ENCODE data around the gene MTRR.

Gene MTRR

DNA sequence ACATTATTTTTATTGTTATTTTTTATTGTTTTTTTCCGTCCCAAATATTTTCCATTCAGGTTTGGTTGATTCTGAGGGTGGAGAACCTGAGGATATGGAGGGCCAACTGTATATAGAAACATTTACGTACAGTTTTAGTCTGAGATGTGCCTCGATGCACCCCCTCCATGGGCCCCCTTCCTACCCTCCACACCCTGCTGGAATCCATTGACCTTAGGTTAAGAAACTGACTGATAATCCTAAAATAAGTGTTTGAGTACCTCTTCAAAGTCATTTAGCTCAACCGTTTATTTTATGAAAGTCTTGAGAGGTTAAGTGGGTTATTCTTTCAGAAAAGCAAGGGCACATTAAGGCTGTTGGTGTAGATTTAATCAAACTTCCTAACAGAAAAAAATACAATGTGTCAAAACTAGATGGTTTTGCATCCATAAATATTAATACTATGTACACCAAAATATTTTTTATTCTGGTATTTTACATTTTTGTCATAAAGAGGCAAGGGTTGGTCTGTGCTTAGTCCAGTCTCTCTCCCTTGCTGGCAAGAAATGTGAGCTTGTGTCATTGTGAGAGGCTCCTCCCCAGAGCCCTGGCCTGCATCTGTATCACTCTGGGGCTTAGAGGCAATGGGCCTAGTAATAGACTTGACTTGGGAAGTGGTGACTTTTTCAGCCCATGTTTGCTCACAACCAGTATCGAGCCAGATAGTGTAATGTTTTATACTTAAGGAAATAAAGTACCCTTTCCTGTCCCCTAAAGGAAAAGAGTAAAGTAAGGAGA, 15.7 kb downstream of the MTRR start:
- H3K4me3 ChIP-seq (replicated peaks; ENCODE audit: insufficient read depth, low read length): no peak overlapping the region
- H3K27ac ChIP-seq (replicated peaks): no peak overlapping the region
- no peaks in the 10 kb centered on the region for H3K27me3 ChIP-seq (ENCODE audit: insufficient read depth, poor library complexity, severe bottlenecking)
- no peak for DNase-seq (ENCODE audit: low read depth in 1 of 2, low spot score in 1 of 2)
- TF ChIP-seq, protein P1, sequence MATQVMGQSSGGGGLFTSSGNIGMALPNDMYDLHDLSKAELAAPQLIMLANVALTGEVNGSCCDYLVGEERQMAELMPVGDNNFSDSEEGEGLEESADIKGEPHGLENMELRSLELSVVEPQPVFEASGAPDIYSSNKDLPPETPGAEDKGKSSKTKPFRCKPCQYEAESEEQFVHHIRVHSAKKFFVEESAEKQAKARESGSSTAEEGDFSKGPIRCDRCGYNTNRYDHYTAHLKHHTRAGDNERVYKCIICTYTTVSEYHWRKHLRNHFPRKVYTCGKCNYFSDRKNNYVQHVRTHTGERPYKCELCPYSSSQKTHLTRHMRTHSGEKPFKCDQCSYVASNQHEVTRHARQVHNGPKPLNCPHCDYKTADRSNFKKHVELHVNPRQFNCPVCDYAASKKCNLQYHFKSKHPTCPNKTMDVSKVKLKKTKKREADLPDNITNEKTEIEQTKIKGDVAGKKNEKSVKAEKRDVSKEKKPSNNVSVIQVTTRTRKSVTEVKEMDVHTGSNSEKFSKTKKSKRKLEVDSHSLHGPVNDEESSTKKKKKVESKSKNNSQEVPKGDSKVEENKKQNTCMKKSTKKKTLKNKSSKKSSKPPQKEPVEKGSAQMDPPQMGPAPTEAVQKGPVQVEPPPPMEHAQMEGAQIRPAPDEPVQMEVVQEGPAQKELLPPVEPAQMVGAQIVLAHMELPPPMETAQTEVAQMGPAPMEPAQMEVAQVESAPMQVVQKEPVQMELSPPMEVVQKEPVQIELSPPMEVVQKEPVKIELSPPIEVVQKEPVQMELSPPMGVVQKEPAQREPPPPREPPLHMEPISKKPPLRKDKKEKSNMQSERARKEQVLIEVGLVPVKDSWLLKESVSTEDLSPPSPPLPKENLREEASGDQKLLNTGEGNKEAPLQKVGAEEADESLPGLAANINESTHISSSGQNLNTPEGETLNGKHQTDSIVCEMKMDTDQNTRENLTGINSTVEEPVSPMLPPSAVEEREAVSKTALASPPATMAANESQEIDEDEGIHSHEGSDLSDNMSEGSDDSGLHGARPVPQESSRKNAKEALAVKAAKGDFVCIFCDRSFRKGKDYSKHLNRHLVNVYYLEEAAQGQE (IDR thresholded peaks at IDR 0.05; ENCODE audit: insufficient replicate concordance, low read depth): no peak
- TF ChIP-seq GABPA (IDR thresholded peaks at IDR 0.05; ENCODE audit: low read depth) (no peak), POLR2AphosphoS5 (IDR thresholded peaks at IDR 0.05; ENCODE audit: low read depth) (no peak), SPI1 (IDR thresholded peaks at IDR 0.05; ENCODE audit: borderline replicate concordance, low read depth) (no peak)
- TF ChIP-seq, protein P2, sequence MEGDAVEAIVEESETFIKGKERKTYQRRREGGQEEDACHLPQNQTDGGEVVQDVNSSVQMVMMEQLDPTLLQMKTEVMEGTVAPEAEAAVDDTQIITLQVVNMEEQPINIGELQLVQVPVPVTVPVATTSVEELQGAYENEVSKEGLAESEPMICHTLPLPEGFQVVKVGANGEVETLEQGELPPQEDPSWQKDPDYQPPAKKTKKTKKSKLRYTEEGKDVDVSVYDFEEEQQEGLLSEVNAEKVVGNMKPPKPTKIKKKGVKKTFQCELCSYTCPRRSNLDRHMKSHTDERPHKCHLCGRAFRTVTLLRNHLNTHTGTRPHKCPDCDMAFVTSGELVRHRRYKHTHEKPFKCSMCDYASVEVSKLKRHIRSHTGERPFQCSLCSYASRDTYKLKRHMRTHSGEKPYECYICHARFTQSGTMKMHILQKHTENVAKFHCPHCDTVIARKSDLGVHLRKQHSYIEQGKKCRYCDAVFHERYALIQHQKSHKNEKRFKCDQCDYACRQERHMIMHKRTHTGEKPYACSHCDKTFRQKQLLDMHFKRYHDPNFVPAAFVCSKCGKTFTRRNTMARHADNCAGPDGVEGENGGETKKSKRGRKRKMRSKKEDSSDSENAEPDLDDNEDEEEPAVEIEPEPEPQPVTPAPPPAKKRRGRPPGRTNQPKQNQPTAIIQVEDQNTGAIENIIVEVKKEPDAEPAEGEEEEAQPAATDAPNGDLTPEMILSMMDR (IDR thresholded peaks at IDR 0.05; ENCODE audit: insufficient read depth, low read length): no peak

DNA sequence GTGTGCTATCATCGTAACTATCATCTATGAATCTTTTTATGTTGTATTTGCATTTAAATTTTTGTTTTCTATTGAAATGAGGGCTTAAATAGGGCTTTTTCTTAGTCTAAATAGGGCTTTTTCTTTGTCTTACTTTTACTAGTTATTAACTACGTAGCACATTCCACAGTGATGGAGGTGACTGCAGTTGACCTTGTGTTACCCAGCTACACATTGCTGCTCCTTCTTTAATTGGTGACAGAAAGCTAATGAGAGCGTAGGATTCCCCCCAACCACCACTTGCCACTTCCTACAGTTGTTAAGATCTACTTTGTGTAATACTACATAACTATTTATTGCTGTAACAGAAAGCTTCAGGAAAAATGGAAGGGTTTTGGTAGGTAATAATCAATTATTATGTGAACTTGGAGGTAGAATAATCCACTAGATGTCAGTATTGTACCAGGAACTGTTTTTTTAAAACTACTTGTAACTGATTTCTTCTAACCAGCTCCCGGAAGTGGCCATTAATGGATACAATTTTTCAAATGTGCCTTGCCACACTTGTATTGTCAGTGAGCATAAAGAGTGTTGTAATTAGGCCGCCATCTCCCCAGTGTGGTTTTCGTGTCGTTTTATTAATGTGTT, 18.0 kb downstream of the MTRR start:
- no peak overlapping the region for H3K4me3 ChIP-seq (replicated peaks; ENCODE audit: insufficient read depth, low read length)
- no peak for DNase-seq (ENCODE audit: low read depth in 1 of 2, low spot score in 1 of 2)
- H3K27me3 ChIP-seq (ENCODE audit: insufficient read depth, poor library complexity, severe bottlenecking): no peaks in the 10 kb centered on the region
- TF ChIP-seq GABPA (IDR thresholded peaks at IDR 0.05; ENCODE audit: low read depth) (no peak), POLR2AphosphoS5 (IDR thresholded peaks at IDR 0.05; ENCODE audit: low read depth) (no peak), SPI1 (IDR thresholded peaks at IDR 0.05; ENCODE audit: borderline replicate concordance, low read depth) (no peak)
- TF ChIP-seq, protein P2 (IDR thresholded peaks at IDR 0.05; ENCODE audit: insufficient read depth, low read length): peak; percentile 34
- TF ChIP-seq, protein P1 (IDR thresholded peaks at IDR 0.05; ENCODE audit: insufficient replicate concordance, low read depth): no peak
- no peak overlapping the region for H3K27ac ChIP-seq (replicated peaks)

DNA sequence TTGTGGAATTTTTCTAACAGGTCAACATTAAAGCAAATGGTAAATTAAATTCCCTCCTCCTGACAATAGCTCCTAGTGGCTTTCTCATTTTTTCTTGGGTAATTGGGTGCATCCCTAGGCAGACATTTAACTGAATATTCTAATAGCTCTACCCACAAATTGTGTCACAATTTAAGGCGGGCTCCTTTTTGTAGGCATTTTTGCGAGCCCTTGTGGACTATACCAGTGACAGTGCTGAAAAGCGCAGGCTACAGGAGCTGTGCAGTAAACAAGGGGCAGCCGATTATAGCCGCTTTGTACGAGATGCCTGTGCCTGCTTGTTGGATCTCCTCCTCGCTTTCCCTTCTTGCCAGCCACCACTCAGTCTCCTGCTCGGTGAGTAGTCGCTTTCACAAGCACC, 20.0 kb downstream of the MTRR start:
- no peak for DNase-seq (ENCODE audit: low read depth in 1 of 2, low spot score in 1 of 2)
- Histone ChIP-seq H3K27ac (replicated peaks) (no peak overlapping the region), H3K27me3 (ENCODE audit: insufficient read depth, poor library complexity, severe bottlenecking) (no peaks in the 10 kb centered on the region), H3K4me3 (replicated peaks; ENCODE audit: insufficient read depth, low read length) (no peak overlapping the region)
- TF ChIP-seq, protein P2 (IDR thresholded peaks at IDR 0.05; ENCODE audit: insufficient read depth, low read length): no peak
- TF ChIP-seq POLR2AphosphoS5 (IDR thresholded peaks at IDR 0.05; ENCODE audit: low read depth) (no peak), GABPA (IDR thresholded peaks at IDR 0.05; ENCODE audit: low read depth) (no peak), SPI1 (IDR thresholded peaks at IDR 0.05; ENCODE audit: borderline replicate concordance, low read depth) (no peak)
- TF ChIP-seq, protein P1 (IDR thresholded peaks at IDR 0.05; ENCODE audit: insufficient replicate concordance, low read depth): no peak
